K562 (cell line): ENCODE results near the gene MALSU1. TPM values are rescaled to one million over a fixed set of nuclear protein-coding genes. Genes with fewer than 3 reads are reported as not detected.

Source experiments
- ARID1B ChIP-seq: fragments of 450-650 bp; IDR thresholded peaks from 2 replicates; pipeline ENCODE4 v1.6.1; 2016; ENCODE audit warnings: antibody characterized with exemption, mild to moderate bottlenecking, inconsistent platforms
- ATF7 ChIP-seq: fragments of 450-650 bp; IDR thresholded peaks from 2 replicates; pipeline ENCODE4 v1.7.1; 2014; ENCODE audit warnings: mild to moderate bottlenecking, moderate library complexity
- E2F3 ChIP-seq: fragments of 250-450 bp; sonication (Bioruptor Pico); IDR thresholded peaks from 2 replicates; pipeline ENCODE4 v1.4.0; 2020; ENCODE audit warnings: mild to moderate bottlenecking
- EP400 ChIP-seq: fragments of 450-650 bp; IDR thresholded peaks from 2 replicates; pipeline ENCODE4 v1.6.1; 2017; ENCODE audit warnings: antibody characterized with exemption, mild to moderate bottlenecking, moderate library complexity
- FOSL1 ChIP-seq: fragments of 200-800 bp; sonication (Bioruptor generic); conservative IDR thresholded peaks from 2 replicates; pipeline ENCODE4 v1.6.1; 2016; ENCODE audit warnings: missing genetic modification characterization, missing compliant biosample characterization
- GTF2E2 ChIP-seq: fragments of 200-800 bp; sonication (Bioruptor generic); IDR thresholded peaks from 2 replicates; pipeline ENCODE4 v1.6.1; 2016; ENCODE audit warnings: missing genetic modification characterization, missing compliant biosample characterization
- HES1 ChIP-seq: fragments of 450-650 bp; IDR thresholded peaks from 2 replicates; pipeline ENCODE4 v1.6.1; 2016; ENCODE audit warnings: low read depth, mild to moderate bottlenecking, moderate library complexity
- JUND ChIP-seq, 2 experiments: IDR thresholded peaks; 2 replicates in 1 of 2; 3 replicates in 1 of 2; pipeline ENCODE4 v1.6.1; 2011; ENCODE audit warnings: borderline replicate concordance in 2 of 2, low read depth in 2 of 2, low read length in 2 of 2, improper control_type of control experiment in 1 of 2, missing biosample characterization in 1 of 2, missing genetic modification characterization in 1 of 2, missing genetic modification reagents in 1 of 2
- MBD2 ChIP-seq: sonication (generic); IDR thresholded peaks from 2 replicates; pipeline ENCODE4 v1.6.1; 2016; ENCODE audit warnings: low read depth, borderline replicate concordance
- RBM15 ChIP-seq: fragments of 200-400 bp; formaldehyde crosslinking; IDR thresholded peaks from 2 replicates; pipeline ENCODE4 v1.6.1; 2018; ENCODE audit warnings: mild to moderate bottlenecking, low read length, moderate library complexity; ENCODE audit not compliant: insufficient read depth
- RBM39 ChIP-seq: fragments of 200-400 bp; formaldehyde crosslinking; optimal IDR thresholded peaks from 2 replicates; pipeline ENCODE3; 2018; ENCODE audit warnings: low read depth, low read length
- SMARCE1 ChIP-seq: fragments of 450-650 bp; IDR thresholded peaks from 2 replicates; pipeline ENCODE4 v1.7.1; 2016; ENCODE audit warnings: mild to moderate bottlenecking
- SREBF1 ChIP-seq: fragments of 150-350 bp; IDR thresholded peaks from 2 replicates; pipeline ENCODE4 v1.6.1; 2014; ENCODE audit warnings: antibody characterized with exemption, low read depth, low read length, borderline replicate concordance
- TOE1 ChIP-seq, 2 experiments: fragments of 450-650 bp in 1 of 2; sonication (generic) in 1 of 2; formaldehyde crosslinking in 1 of 2; IDR thresholded peaks; 2 replicates each; pipeline versions ENCODE4 v1.7.1 to v1.8.0; 2016 to 2022; ENCODE audit warnings: borderline replicate concordance in 2 of 2, mild to moderate bottlenecking in 2 of 2, antibody characterized with exemption in 1 of 2, inconsistent platforms in 1 of 2, low read depth in 1 of 2, missing genetic modification reagents in 1 of 2, moderate library complexity in 1 of 2
- ZNF282 ChIP-seq: sonication (generic); formaldehyde crosslinking; IDR thresholded peaks from 2 replicates; pipeline ENCODE4 v1.8.1; 2023; ENCODE audit warnings: missing genetic modification reagents
- ZNF586 ChIP-seq: fragments of 450-650 bp; formaldehyde crosslinking; conservative IDR thresholded peaks from 2 replicates; pipeline ENCODE4 v1.4.0; 2020; ENCODE audit warnings: mild to moderate bottlenecking, moderate library complexity
- polyA plus RNA-seq, 8 experiments: library from polyadenylated mRNA; depleted of rRNA in 4 of 8; stranded (reverse) in 5 of 8; unstranded in 3 of 8; fragments of >200 nt; fragmentation: Nextera tagmentation in 2 of 8; fragmentation: Illumina TruSeq in 1 of 8; extraction: Ambion mirVana in 2 of 8; extraction: Trizol in 1 of 8; gene quantifications; 2 replicates each; pipeline versions ENCODE4 v1.2.1 to v1.2.3, GENCODE V29; 2011 to 2014; ENCODE audit warnings: inconsistent platforms in 1 of 8, missing spikeins in 1 of 8
- total RNA-seq, 7 experiments: library from RNA; depleted of rRNA in 6 of 7; stranded (reverse); fragments of >200 nt in 6 of 7; fragmentation: Illumina TruSeq in 2 of 7; extraction: Trizol in 2 of 7; gene quantifications; 2 replicates each; pipeline versions ENCODE4 v1.2.1 to v1.2.3, GENCODE V29; 2011 to 2021; ENCODE audit warnings: low replicate concordance in 1 of 7
- TF ChIP-seq, protein P1 (sequence below): sonication (generic); formaldehyde crosslinking; IDR thresholded peaks from 2 replicates; pipeline ENCODE4 v1.8.0; 2022; ENCODE audit warnings: missing genetic modification reagents, mild to moderate bottlenecking, borderline replicate concordance
- TF ChIP-seq, protein P2 (sequence below), 2 experiments: IDR thresholded peaks in 1 of 2; conservative IDR thresholded peaks in 1 of 2; 2 replicates each; pipeline ENCODE4 v1.6.1; 2016; ENCODE audit warnings: low read depth in 2 of 2, mild to moderate bottlenecking in 1 of 2, missing compliant biosample characterization in 1 of 2, missing genetic modification characterization in 1 of 2, moderate library complexity in 1 of 2
- TF ChIP-seq, protein P3 (sequence below), 3 experiments: IDR thresholded peaks in 2 of 3; conservative IDR thresholded peaks in 1 of 3; 2 replicates each; pipeline ENCODE4 v1.5.1; 2011 to 2012; ENCODE audit warnings: low read length in 3 of 3, mild to moderate bottlenecking in 3 of 3, control low read depth in 2 of 3, improper control_type of control experiment in 1 of 3, inconsistent platforms in 1 of 3, low read depth in 1 of 3, mixed read lengths in 1 of 3, moderate library complexity in 1 of 3; ENCODE audit not compliant: insufficient read depth in 2 of 3
- TF ChIP-seq, protein P4 (sequence below): IDR thresholded peaks from 3 replicates; pipeline ENCODE4 v1.6.1; 2011; ENCODE audit warnings: borderline replicate concordance, mild to moderate bottlenecking; ENCODE audit not compliant: insufficient read length, insufficient read depth

MALSU1 gene
- total and polyA plus RNA-seq, 9 of the 15 experiments (the other 6 are each of a cell fraction or from before 2014, with no cell fraction given), result 12.3 to 308 (median 81.2) TPM

DNA sequence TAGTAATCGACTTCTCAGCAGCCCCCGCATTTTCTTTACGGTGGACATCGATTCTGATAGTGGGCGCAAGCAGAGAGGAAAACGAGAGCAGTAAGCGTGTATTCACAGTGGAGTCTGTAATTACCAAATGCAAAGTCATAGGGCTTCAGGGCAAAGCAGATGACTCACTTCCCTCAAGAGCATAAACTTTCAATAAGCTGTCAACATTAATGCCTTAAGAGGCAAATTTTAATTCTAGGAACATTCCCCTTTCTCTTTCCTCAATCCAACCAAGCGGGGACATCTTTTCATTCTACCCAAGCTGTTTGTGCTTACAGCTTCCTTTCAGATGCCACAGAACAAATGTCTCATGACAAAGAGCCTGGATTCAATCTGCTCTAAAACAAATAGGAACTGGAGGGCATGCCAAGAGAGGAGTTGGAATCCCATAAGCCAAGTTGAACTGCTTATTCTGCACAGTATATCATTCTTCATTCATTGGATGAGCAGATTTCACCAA, 48.6 kb downstream of the MALSU1 start (continued):
- TF ChIP-seq RBM15 (no peak), RBM39 (no peak), ATF7 (peak; percentile 34; the same call in 1 of the 2 replicates), SREBF1 (no peak), ZNF282 (CRISPR knock-in tag) (no peak), TOE1 (IDR thresholded peaks at IDR 0.05; ENCODE audit: borderline replicate concordance) (no peak), TOE1 (CRISPR knock-in tag; IDR thresholded peaks at IDR 0.05; ENCODE audit: borderline replicate concordance, low read depth) (no peak), E2F3 (CRISPR knock-in tag) (no peak), ZNF586 (CRISPR knock-in tag) (no peak), FOSL1 (tag) (peak; percentile 95), JUND (IDR thresholded peaks at IDR 0.05; ENCODE audit: borderline replicate concordance, low read depth, low read length) (peak; percentile 95), JUND (tag; IDR thresholded peaks at IDR 0.05; ENCODE audit: borderline replicate concordance, low read depth, low read length) (peak; percentile 93), MBD2 (no peak), ARID1B (peak; percentile 84), SMARCE1 (peak; percentile 86), GTF2E2 (tag) (no peak), EP400 (peak; percentile 4), HES1 (no peak)
- TF ChIP-seq, protein P1, sequence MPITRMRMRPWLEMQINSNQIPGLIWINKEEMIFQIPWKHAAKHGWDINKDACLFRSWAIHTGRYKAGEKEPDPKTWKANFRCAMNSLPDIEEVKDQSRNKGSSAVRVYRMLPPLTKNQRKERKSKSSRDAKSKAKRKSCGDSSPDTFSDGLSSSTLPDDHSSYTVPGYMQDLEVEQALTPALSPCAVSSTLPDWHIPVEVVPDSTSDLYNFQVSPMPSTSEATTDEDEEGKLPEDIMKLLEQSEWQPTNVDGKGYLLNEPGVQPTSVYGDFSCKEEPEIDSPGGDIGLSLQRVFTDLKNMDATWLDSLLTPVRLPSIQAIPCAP (CRISPR knock-in tag), result no peak
- TF ChIP-seq, protein P2, sequence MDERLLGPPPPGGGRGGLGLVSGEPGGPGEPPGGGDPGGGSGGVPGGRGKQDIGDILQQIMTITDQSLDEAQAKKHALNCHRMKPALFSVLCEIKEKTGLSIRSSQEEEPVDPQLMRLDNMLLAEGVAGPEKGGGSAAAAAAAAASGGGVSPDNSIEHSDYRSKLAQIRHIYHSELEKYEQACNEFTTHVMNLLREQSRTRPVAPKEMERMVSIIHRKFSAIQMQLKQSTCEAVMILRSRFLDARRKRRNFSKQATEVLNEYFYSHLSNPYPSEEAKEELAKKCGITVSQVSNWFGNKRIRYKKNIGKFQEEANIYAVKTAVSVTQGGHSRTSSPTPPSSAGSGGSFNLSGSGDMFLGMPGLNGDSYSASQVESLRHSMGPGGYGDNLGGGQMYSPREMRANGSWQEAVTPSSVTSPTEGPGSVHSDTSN (CRISPR knock-in tag; IDR thresholded peaks at IDR 0.05; ENCODE audit: low read depth), result no peak
- TF ChIP-seq, protein P2 (tag; conservative IDR thresholded peaks at IDR 0.05; ENCODE audit: low read depth), result peak; percentile 60; the same call in 1 of the 2 replicates
- TF ChIP-seq, protein P3, sequence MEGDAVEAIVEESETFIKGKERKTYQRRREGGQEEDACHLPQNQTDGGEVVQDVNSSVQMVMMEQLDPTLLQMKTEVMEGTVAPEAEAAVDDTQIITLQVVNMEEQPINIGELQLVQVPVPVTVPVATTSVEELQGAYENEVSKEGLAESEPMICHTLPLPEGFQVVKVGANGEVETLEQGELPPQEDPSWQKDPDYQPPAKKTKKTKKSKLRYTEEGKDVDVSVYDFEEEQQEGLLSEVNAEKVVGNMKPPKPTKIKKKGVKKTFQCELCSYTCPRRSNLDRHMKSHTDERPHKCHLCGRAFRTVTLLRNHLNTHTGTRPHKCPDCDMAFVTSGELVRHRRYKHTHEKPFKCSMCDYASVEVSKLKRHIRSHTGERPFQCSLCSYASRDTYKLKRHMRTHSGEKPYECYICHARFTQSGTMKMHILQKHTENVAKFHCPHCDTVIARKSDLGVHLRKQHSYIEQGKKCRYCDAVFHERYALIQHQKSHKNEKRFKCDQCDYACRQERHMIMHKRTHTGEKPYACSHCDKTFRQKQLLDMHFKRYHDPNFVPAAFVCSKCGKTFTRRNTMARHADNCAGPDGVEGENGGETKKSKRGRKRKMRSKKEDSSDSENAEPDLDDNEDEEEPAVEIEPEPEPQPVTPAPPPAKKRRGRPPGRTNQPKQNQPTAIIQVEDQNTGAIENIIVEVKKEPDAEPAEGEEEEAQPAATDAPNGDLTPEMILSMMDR (IDR thresholded peaks at IDR 0.05 in 2 of 3, conservative IDR thresholded peaks at IDR 0.05 in 1 of 3; ENCODE audit: insufficient read depth in 2 of 3, low read depth in 1 of 3, low read length in 3 of 3), result no peak
- TF ChIP-seq, protein P4, sequence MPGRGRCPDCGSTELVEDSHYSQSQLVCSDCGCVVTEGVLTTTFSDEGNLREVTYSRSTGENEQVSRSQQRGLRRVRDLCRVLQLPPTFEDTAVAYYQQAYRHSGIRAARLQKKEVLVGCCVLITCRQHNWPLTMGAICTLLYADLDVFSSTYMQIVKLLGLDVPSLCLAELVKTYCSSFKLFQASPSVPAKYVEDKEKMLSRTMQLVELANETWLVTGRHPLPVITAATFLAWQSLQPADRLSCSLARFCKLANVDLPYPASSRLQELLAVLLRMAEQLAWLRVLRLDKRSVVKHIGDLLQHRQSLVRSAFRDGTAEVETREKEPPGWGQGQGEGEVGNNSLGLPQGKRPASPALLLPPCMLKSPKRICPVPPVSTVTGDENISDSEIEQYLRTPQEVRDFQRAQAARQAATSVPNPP, result no peak
